PC-3 (cell line): ENCODE data around the gene SAMD13. TPM values are rescaled to one million over a fixed set of nuclear protein-coding genes. Genes with fewer than 3 reads are reported as not detected.
"Not testable (repeated sequence)": the region's sequence is repeated elsewhere in the genome, so short reads cannot be mapped to it uniquely, and the experiment has no call there.

ENCODE experiments used
- ATAC-seq: fragments of 200-7000 bp; cut with Tn5 transposase; 2 replicates; pipeline ENCODE4 v1.9.1; 2020; ENCODE audit warnings: mild to moderate bottlenecking, moderate library complexity
- BruUV-seq: library from RNA; stranded (reverse); fragments of 400-500 nt; replicated peaks from 2 replicates; lab custom pipeline; 2021; lab: Mats Ljungman, UMichigan
- CTCF ChIA-PET: fragments of 300-600 bp; sonication (Branson Sonifier 250); formaldehyde crosslinking; loops from one replicate; lab custom pipeline; 2022; ENCODE audit warnings: antibody characterized with exemption; lab: Charles Lee
- POLR2A ChIA-PET: fragments of 300-600 bp; sonication (Branson Sonifier 250); formaldehyde crosslinking; loops from one replicate; lab custom pipeline; 2022; ENCODE audit warnings: antibody characterized with exemption; ENCODE audit not compliant: unreplicated experiment; lab: Charles Lee
- DNase-seq: peaks from one replicate; pipeline ENCODE4 v3.0.0-alpha.2; 2015
- H2AFZ ChIP-seq: fragments of 300-600 bp; sonication (generic); 2 replicates; pipeline ENCODE4 v1.6.0; 2016; ENCODE audit warnings: antibody characterized with exemption, low read length
- H3F3A ChIP-seq: fragments of 300-600 bp; sonication (generic); one replicate; pipeline ENCODE4 v1.6.0; 2017; ENCODE audit warnings: antibody characterized with exemption, low read length, control low read depth, mild to moderate bottlenecking; ENCODE audit not compliant: unreplicated experiment
- H3K27ac ChIP-seq: fragments of 300-600 bp; sonication (generic); 2 replicates; pipeline ENCODE4 v1.5.1; 2016; ENCODE audit warnings: mild to moderate bottlenecking, low read length
- H3K27me3 ChIP-seq: fragments of 300-600 bp; sonication (generic); 2 replicates; pipeline ENCODE4 v1.6.1; 2016; ENCODE audit warnings: low read length, mixed read lengths
- H3K36me3 ChIP-seq: fragments of 300-600 bp; sonication (generic); 2 replicates; pipeline ENCODE4 v1.6.1; 2016; ENCODE audit warnings: low read depth, mixed run types, low read length, mixed read lengths
- H3K4me1 ChIP-seq: fragments of 300-600 bp; sonication (generic); 2 replicates; pipeline ENCODE4 v1.5.1; 2016; ENCODE audit warnings: low read length; ENCODE audit not compliant: insufficient read depth
- H3K4me2 ChIP-seq: fragments of 300-600 bp; sonication (generic); 2 replicates; pipeline ENCODE4 v1.6.0; 2016; ENCODE audit warnings: low read length
- H3K4me3 ChIP-seq: fragments of 300-600 bp; sonication (generic); 2 replicates; pipeline ENCODE4 v1.5.1; 2016; ENCODE audit warnings: mild to moderate bottlenecking, low read length, mixed read lengths
- H3K79me2 ChIP-seq: fragments of 300-600 bp; sonication (generic); 2 replicates; pipeline ENCODE4 v1.6.1; 2017; ENCODE audit warnings: low read length, mixed read lengths
- H3K9ac ChIP-seq: fragments of 300-600 bp; sonication (generic); 2 replicates; pipeline ENCODE4 v1.6.0; 2016; ENCODE audit warnings: mild to moderate bottlenecking, low read length
- H3K9me2 ChIP-seq: fragments of 300-600 bp; sonication (generic); replicated peaks from 2 replicates; pipeline ENCODE4 v1.6.1; 2016; ENCODE audit warnings: mixed run types, low read length, mixed read lengths
- H3K9me3 ChIP-seq: fragments of 300-600 bp; sonication (generic); 2 replicates; pipeline ENCODE4 v1.6.1; 2016; ENCODE audit warnings: low read length, mixed read lengths
- H4K20me1 ChIP-seq: fragments of 300-600 bp; sonication (generic); 2 replicates; pipeline ENCODE4 v1.6.1; 2016; ENCODE audit warnings: low read length, mixed read lengths
- CTCF ChIP-seq: fragments of 300-600 bp; sonication (generic); conservative IDR thresholded peaks from 2 replicates; pipeline ENCODE4 v1.5.1; 2017; ENCODE audit warnings: antibody characterized with exemption, low read depth, mild to moderate bottlenecking, low read length
- EZH2 ChIP-seq: fragments of 300-600 bp; sonication (generic); IDR thresholded peaks from one replicate; pipeline ENCODE4 v1.6.1; 2017; ENCODE audit warnings: antibody characterized with exemption, mild to moderate bottlenecking, low read length; ENCODE audit not compliant: unreplicated experiment
- EZH2phosphoT487 ChIP-seq: fragments of 300-600 bp; sonication (generic); IDR thresholded peaks from 2 replicates; pipeline ENCODE4 v1.6.1; 2018; ENCODE audit warnings: mild to moderate bottlenecking, antibody characterized with exemption, low read length, borderline replicate concordance
- intact Hi-C: fragments of 100-400 bp; cut with micrococcal nuclease; formaldehyde crosslinking; loops from 2 replicates; pipeline ENCODE4 v1.9.0; 2023
- total RNA-seq: library from RNA; depleted of rRNA; stranded (reverse); fragments of >200 nt; gene quantifications from 2 replicates; pipeline ENCODE4 v1.2.3, GENCODE V29; 2014

The SAMD13 gene
- total RNA-seq, 1 experiment from 2014 or later: 1.1 TPM

DNA sequence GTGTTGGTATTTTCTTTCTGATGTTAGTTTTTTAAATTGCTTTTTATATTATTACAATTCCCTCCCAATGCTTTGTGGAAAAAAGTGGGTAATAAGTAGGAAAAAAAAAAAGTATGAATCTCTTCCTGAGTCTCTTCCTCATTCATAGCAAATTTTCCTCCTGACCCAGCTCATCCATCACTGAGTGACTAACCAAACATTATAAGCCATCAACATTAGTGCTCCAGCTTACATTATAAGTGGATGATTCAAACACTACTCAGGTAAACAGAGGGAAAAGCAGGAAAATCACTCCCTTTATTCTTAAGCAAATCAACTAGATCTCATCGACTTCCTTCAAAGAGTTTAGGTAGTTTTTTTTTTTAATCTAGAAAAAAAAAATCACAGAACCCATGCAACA is 15.4 kb upstream of the SAMD13 start:
- Histone ChIP-seq H3K4me3 (no peak overlapping the region), H3K27me3 (no peaks in the 10 kb centered on the region), H3K9me3 (peaks cover 21% of the 10 kb centered on the region; the same call in 1 of the 2 replicates), H4K20me1 (no peaks in the 10 kb centered on the region), H3F3A (no peaks in the 10 kb centered on the region), H3K9me2 (no peaks in the 10 kb centered on the region), H3K79me2 (no peaks in the 10 kb centered on the region), H3K27ac (no peak overlapping the region), H3K36me3 (peaks cover 4% of the 10 kb centered on the region; the same call in 1 of the 2 replicates), H2AFZ (no peak overlapping the region), H3K9ac (no peak overlapping the region), H3K4me2 (no peak overlapping the region), H3K4me1 (no peaks in the 10 kb centered on the region)
- ChIA-PET POLR2A (no interaction called here), CTCF (no interaction called here)
- intact Hi-C loops: no loop called here
- DNase-seq: peak; percentile 34
- ATAC-seq: no peak
- TF ChIP-seq CTCF: no peak
- no peak for TF ChIP-seq EZH2phosphoT487
- TF ChIP-seq EZH2: no peak
- no TSS peak for BruUV-seq

- H3K9me3 ChIP-seq: peaks cover 21% of the 10 kb centered on the region; the same call in 1 of the 2 replicates
- H3F3A ChIP-seq, BruUV-seq, intact Hi-C loops, H3K27me3 ChIP-seq, H3K27ac ChIP-seq, H3K9ac ChIP-seq, H3K4me1 ChIP-seq, DNase-seq, H3K79me2 ChIP-seq, H3K4me2 ChIP-seq, H3K4me3 ChIP-seq, H3K9me2 ChIP-seq, POLR2A ChIA-PET, CTCF ChIA-PET, H3K36me3 ChIP-seq, H2AFZ ChIP-seq, H4K20me1 ChIP-seq, ATAC-seq: not testable (repeated sequence)
Measured at GRCh38 chr1:84287389-84287788, 14.1 kb upstream of the SAMD13 start.

GRCh38 chr1:84289169-84289785 is 12.2 kb upstream of the SAMD13 start:
- ATAC-seq: no peak
- Histone ChIP-seq H3K4me3 (no peak overlapping the region), H3F3A (no peaks in the 10 kb centered on the region), H3K27ac (no peak overlapping the region), H3K4me1 (no peaks in the 10 kb centered on the region), H3K9ac (no peak overlapping the region), H3K36me3 (peaks cover 4% of the 10 kb centered on the region; the same call in 1 of the 2 replicates), H3K9me3 (peaks cover 21% of the 10 kb centered on the region; the same call in 1 of the 2 replicates), H3K4me2 (no peak overlapping the region), H2AFZ (no peak overlapping the region), H3K9me2 (no peaks in the 10 kb centered on the region), H4K20me1 (no peaks in the 10 kb centered on the region), H3K27me3 (no peaks in the 10 kb centered on the region), H3K79me2 (no peaks in the 10 kb centered on the region)
- no TSS peak for BruUV-seq
- CTCF ChIA-PET: no interaction called here
- intact Hi-C loops: no loop called here
- no peak for DNase-seq
- POLR2A ChIA-PET: no interaction called here
- TF ChIP-seq CTCF (no peak), EZH2 (no peak), EZH2phosphoT487 (no peak)
